Smooth muscle cell (in vitro differentiated cells): ENCODE data around the gene TMED1. TPM values are rescaled to one million over a fixed set of nuclear protein-coding genes. Genes with fewer than 3 reads are reported as not detected.

Experiments used
- DNase-seq: peaks from one replicate; lab custom pipeline; 2025; ENCODE audit not compliant: unreplicated experiment; lab: John Stamatoyannopoulos, UW
- H2AFZ ChIP-seq: fragments of 200-600 bp; sonication (generic); 2 replicates; pipeline ENCODE4 v1.6.0; 2016; ENCODE audit warnings: antibody characterized with exemption, low read depth, mild to moderate bottlenecking
- H3F3A ChIP-seq: fragments of 200-600 bp; sonication (generic); 2 replicates; pipeline ENCODE4 v1.6.0; 2017; ENCODE audit warnings: antibody characterized with exemption, low read depth
- H3K27ac ChIP-seq: fragments of 200-600 bp; sonication (generic); 2 replicates; pipeline ENCODE4 v1.5.1; 2016; ENCODE audit warnings: low read depth, mild to moderate bottlenecking
- H3K27me3 ChIP-seq: fragments of 200-600 bp; sonication (generic); 2 replicates; pipeline ENCODE4 v1.6.1; 2016; ENCODE audit warnings: low read depth, mild to moderate bottlenecking
- H3K36me3 ChIP-seq: fragments of 200-600 bp; sonication (generic); 2 replicates; pipeline ENCODE4 v1.5.1; 2016; ENCODE audit warnings: low read depth
- H3K4me1 ChIP-seq: fragments of 200-600 bp; sonication (generic); 2 replicates; pipeline ENCODE4 v1.5.1; 2016; ENCODE audit warnings: low read depth
- H3K4me2 ChIP-seq: fragments of 200-600 bp; sonication (generic); 2 replicates; pipeline ENCODE4 v1.6.0; 2016; ENCODE audit warnings: mild to moderate bottlenecking
- H3K4me3 ChIP-seq: fragments of 200-600 bp; sonication (generic); 2 replicates; pipeline ENCODE4 v1.5.1; 2016; ENCODE audit warnings: mild to moderate bottlenecking
- H3K79me2 ChIP-seq: fragments of 200-600 bp; sonication (generic); 2 replicates; pipeline ENCODE4 v1.6.0; 2016; ENCODE audit warnings: low read depth, mild to moderate bottlenecking
- H3K9ac ChIP-seq: fragments of 200-600 bp; sonication (generic); 2 replicates; pipeline ENCODE4 v1.6.0; 2016; ENCODE audit warnings: low read depth
- H3K9me3 ChIP-seq: fragments of 200-600 bp; sonication (generic); replicated peaks from 2 replicates; pipeline ENCODE4 v1.5.1; 2016; ENCODE audit warnings: low read depth
- H4K20me1 ChIP-seq: fragments of 200-600 bp; sonication (generic); 2 replicates; pipeline ENCODE4 v1.6.0; 2016; ENCODE audit warnings: low read depth
- CTCF ChIP-seq: fragments of 200-600 bp; sonication (generic); IDR thresholded peaks from 2 replicates; pipeline ENCODE4 v1.5.1; 2017; ENCODE audit warnings: borderline replicate concordance, mild to moderate bottlenecking, antibody characterized with exemption; ENCODE audit not compliant: insufficient read depth, poor library complexity, severe bottlenecking
- WGBS: methylation state at CpG from one replicate; pipeline ENCODE4 v1.1.7; 2016; ENCODE audit warnings: low lambda C conversion rate; 5-methylcytosine and 5-hydroxymethylcytosine counted together
- polyA plus RNA-seq: library from polyadenylated mRNA; unstranded; fragments of >200 nt; fragmentation: Nextera tagmentation; extraction: Ambion mirVana; gene quantifications from 2 replicates; pipeline ENCODE4 v1.2.1, GENCODE V29; 2016
- total RNA-seq: library from RNA; depleted of rRNA; stranded (reverse); fragments of >200 nt; gene quantifications from 2 replicates; pipeline ENCODE4 v1.2.3, GENCODE V29; 2014

The TMED1 gene
- total and polyA plus RNA-seq, 2 experiments from 2014 or later: 30.7 to 107 TPM

- Histone ChIP-seq H3K4me1 (no peaks in the 10 kb centered on the region), H3K79me2 (no peaks in the 10 kb centered on the region), H3K27ac (no peak overlapping the region), H3K36me3 (peaks cover 3% of the 10 kb centered on the region), H3F3A (peaks cover 7% of the 10 kb centered on the region), H3K27me3 (no peaks in the 10 kb centered on the region), H3K9me3 (no peaks in the 10 kb centered on the region), H3K4me3 (no peak overlapping the region), H2AFZ (no peak overlapping the region), H3K9ac (no peak overlapping the region), H3K4me2 (no peak overlapping the region), H4K20me1 (no peaks in the 10 kb centered on the region)
- no peak for TF ChIP-seq CTCF
- DNase-seq: no peak
- 93% methylated on average over 7 of the region's 7 CpGs for WGBS
These were observed 5.6 kb downstream of the TMED1 start for GRCh38 chr19:10830370-10830769.

GRCh38 chr19:10829967-10830366 is 6.0 kb downstream of the TMED1 start:
- no peaks in the 10 kb centered on the region for H3K27me3 ChIP-seq
- no peaks in the 10 kb centered on the region for H3K9me3 ChIP-seq
- WGBS: 98% methylated on average over 7 of the region's 16 CpGs
- DNase-seq: no peak
- H3K4me2 ChIP-seq: no peak overlapping the region
- H2AFZ ChIP-seq: no peak overlapping the region
- H3K36me3 ChIP-seq: peaks cover 3% of the 10 kb centered on the region
- H3K4me3 ChIP-seq: no peak overlapping the region
- H4K20me1 ChIP-seq: no peaks in the 10 kb centered on the region
- H3K79me2 ChIP-seq: no peaks in the 10 kb centered on the region
- TF ChIP-seq CTCF: no peak
- H3K4me1 ChIP-seq: no peaks in the 10 kb centered on the region
- peaks cover 7% of the 10 kb centered on the region for H3F3A ChIP-seq
- H3K9ac ChIP-seq: no peak overlapping the region
- no peak overlapping the region for H3K27ac ChIP-seq

- Histone ChIP-seq H2AFZ (no peak overlapping the region), H3K4me1 (no peaks in the 10 kb centered on the region), H3K27ac (no peak overlapping the region), H3F3A (peaks cover 6% of the 10 kb centered on the region), H3K9me3 (no peaks in the 10 kb centered on the region), H3K4me2 (no peak overlapping the region), H4K20me1 (no peaks in the 10 kb centered on the region), H3K79me2 (no peaks in the 10 kb centered on the region), H3K27me3 (no peaks in the 10 kb centered on the region), H3K9ac (no peak overlapping the region), H3K4me3 (no peak overlapping the region), H3K36me3 (peaks cover 3% of the 10 kb centered on the region)
- no peak for DNase-seq
- WGBS: 96% methylated on average over 26 of the region's 26 CpGs
- no peak for TF ChIP-seq CTCF
These were observed 6.8 kb downstream of the TMED1 start for GRCh38 chr19:10828981-10829821.

- no peak overlapping the region for H3K4me2 ChIP-seq
- 96% methylated on average over 6 of the region's 6 CpGs for WGBS
- peaks cover 3% of the 10 kb centered on the region for H3K36me3 ChIP-seq
- no peaks in the 10 kb centered on the region for H4K20me1 ChIP-seq
- DNase-seq: no peak
- no peaks in the 10 kb centered on the region for H3K9me3 ChIP-seq
- no peak overlapping the region for H2AFZ ChIP-seq
- H3K79me2 ChIP-seq: no peaks in the 10 kb centered on the region
- TF ChIP-seq CTCF: no peak
- no peaks in the 10 kb centered on the region for H3K4me1 ChIP-seq
- no peak overlapping the region for H3K9ac ChIP-seq
- no peak overlapping the region for H3K4me3 ChIP-seq
- no peaks in the 10 kb centered on the region for H3F3A ChIP-seq
- H3K27ac ChIP-seq: no peak overlapping the region
- H3K27me3 ChIP-seq: no peaks in the 10 kb centered on the region
These were observed 9.2 kb downstream of the TMED1 start for GRCh38 chr19:10826846-10827245.
